Neural cell (in vitro differentiated cells): ENCODE results near the gene PADI6. TPM values are rescaled to one million over a fixed set of nuclear protein-coding genes. Genes with fewer than 3 reads are reported as not detected.

Experiments
- H2AFZ ChIP-seq: fragments of 200-600, 300-800 bp; sonication (generic), shearing (Covaris generic); 2 replicates; pipeline ENCODE4 v1.6.0; 2014; ENCODE audit warnings: low read depth, mild to moderate bottlenecking, antibody characterized with exemption, low read length, moderate library complexity
- H3F3A ChIP-seq: fragments of 200-600 bp; shearing (Covaris generic); 2 replicates; pipeline ENCODE4 v1.6.1; 2016; ENCODE audit warnings: mild to moderate bottlenecking, moderate library complexity, mixed read lengths, antibody characterized with exemption, low read length; ENCODE audit not compliant: insufficient read depth, poor library complexity, severe bottlenecking
- H3K27ac ChIP-seq: fragments of 200-600, 300-800 bp; sonication (generic), shearing (Covaris generic); 2 replicates; pipeline ENCODE4 v1.5.1; 2014; ENCODE audit warnings: mild to moderate bottlenecking, low read length, moderate library complexity
- H3K27me3 ChIP-seq: fragments of 300-800, 200-600 bp; sonication (generic), shearing (Covaris generic); 2 replicates; pipeline ENCODE4 v1.6.0; 2014; ENCODE audit warnings: mild to moderate bottlenecking, low read depth, low read length, moderate library complexity; ENCODE audit not compliant: insufficient read depth
- H3K36me3 ChIP-seq: fragments of 300-800, 200-600 bp; sonication (generic), shearing (Covaris generic); 2 replicates; pipeline ENCODE4 v1.5.1; 2014; ENCODE audit warnings: mild to moderate bottlenecking, antibody characterized with exemption, low read length, moderate library complexity; ENCODE audit not compliant: insufficient read depth
- H3K4me2 ChIP-seq: fragments of 300-800, 200-600 bp; sonication (generic), shearing (Covaris generic); 2 replicates; pipeline ENCODE4 v1.6.0; 2014; ENCODE audit warnings: mild to moderate bottlenecking, low read length
- H3K4me3 ChIP-seq: fragments of 300-800, 200-600 bp; sonication (generic), shearing (Covaris generic); 2 replicates; pipeline ENCODE4 v1.5.1; 2014; ENCODE audit warnings: mild to moderate bottlenecking, low read length, moderate library complexity
- H3K79me2 ChIP-seq: fragments of 200-600 bp; shearing (Covaris generic); replicated peaks from 2 replicates; pipeline ENCODE4 v1.6.0; 2014; ENCODE audit warnings: mild to moderate bottlenecking, low read length, moderate library complexity; ENCODE audit not compliant: insufficient read depth
- H3K9ac ChIP-seq: fragments of 300-800, 200-600 bp; sonication (generic), shearing (Covaris generic); 2 replicates; pipeline ENCODE4 v1.6.1; 2016; ENCODE audit warnings: mild to moderate bottlenecking, low read length, mixed read lengths
- H3K9me2 ChIP-seq: fragments of 200-600 bp; shearing (Covaris generic); 2 replicates; pipeline ENCODE4 v1.6.1; 2016; ENCODE audit warnings: mild to moderate bottlenecking, low read length, mixed read lengths; ENCODE audit not compliant: insufficient read depth
- H3K9me3 ChIP-seq: fragments of 200-600, 300-800 bp; sonication (generic), shearing (Covaris generic); 2 replicates; pipeline ENCODE4 v1.6.1; 2016; ENCODE audit warnings: mild to moderate bottlenecking, mixed run types, low read length, moderate library complexity, mixed read lengths
- H4K20me1 ChIP-seq: fragments of 200-600 bp; shearing (Covaris generic); 2 replicates; pipeline ENCODE4 v1.6.1; 2016; ENCODE audit warnings: mild to moderate bottlenecking, mixed run types; ENCODE audit not compliant: insufficient read depth
- CTCF ChIP-seq: fragments of 450-650 bp; IDR thresholded peaks from 2 replicates; pipeline ENCODE4 v1.5.1; 2014; ENCODE audit warnings: antibody characterized with exemption, mild to moderate bottlenecking, moderate library complexity; ENCODE audit not compliant: poor library complexity, severe bottlenecking
- EP300 ChIP-seq: fragments of 450-650 bp; conservative IDR thresholded peaks from 2 replicates; pipeline ENCODE4 v1.6.1; 2014; ENCODE audit warnings: antibody characterized with exemption, mild to moderate bottlenecking, moderate library complexity; ENCODE audit not compliant: poor library complexity, severe bottlenecking
- EZH2 ChIP-seq: fragments of 200-600, 300-800 bp; shearing (Covaris generic), sonication (generic); IDR thresholded peaks from 2 replicates; pipeline ENCODE4 v1.6.1; 2014; ENCODE audit warnings: antibody characterized with exemption, low read length, borderline replicate concordance, mild to moderate bottlenecking; ENCODE audit not compliant: insufficient read depth, poor library complexity, severe bottlenecking
- MXI1 ChIP-seq: fragments of 450-650 bp; conservative IDR thresholded peaks from 2 replicates; pipeline ENCODE4 v1.6.1; 2014; ENCODE audit warnings: antibody characterized with exemption, mild to moderate bottlenecking; ENCODE audit not compliant: poor library complexity, severe bottlenecking
- POLR2AphosphoS5 ChIP-seq: IDR thresholded peaks from 2 replicates; pipeline ENCODE4 v1.6.1; 2012
- RAD21 ChIP-seq: fragments of 450-650 bp; conservative IDR thresholded peaks from 2 replicates; pipeline ENCODE4 v1.6.1; 2014; ENCODE audit warnings: antibody characterized with exemption, mild to moderate bottlenecking, moderate library complexity
- REST ChIP-seq: IDR thresholded peaks from 2 replicates; pipeline ENCODE4 v1.6.1; 2012; ENCODE audit warnings: borderline replicate concordance
- SMC3 ChIP-seq: fragments of 450-650 bp; conservative IDR thresholded peaks from 2 replicates; pipeline ENCODE4 v1.6.1; 2014; ENCODE audit warnings: antibody characterized with exemption, mild to moderate bottlenecking, moderate library complexity; ENCODE audit not compliant: poor library complexity
- TAF1 ChIP-seq: IDR thresholded peaks from 2 replicates; pipeline ENCODE4 v1.6.1; 2012; ENCODE audit warnings: low read depth
- polyA plus RNA-seq: library from polyadenylated mRNA; depleted of rRNA; stranded (reverse); fragments of >200 nt; gene quantifications from 2 replicates; pipeline ENCODE4 v1.2.3, GENCODE V29; 2014

The PADI6 gene
- polyA plus RNA-seq, 1 donor from 2014 or later, result not detected

- H3K27ac ChIP-seq, result no peak overlapping the region
- no peaks in the 10 kb centered on the region for H3F3A ChIP-seq
- no peaks in the 10 kb centered on the region for H3K36me3 ChIP-seq
- no peak overlapping the region for H3K4me2 ChIP-seq
- no peaks in the 10 kb centered on the region for H3K27me3 ChIP-seq
- no peak overlapping the region for H3K4me3 ChIP-seq
- peaks cover 4% of the 10 kb centered on the region for H3K9me3 ChIP-seq
- no peaks in the 10 kb centered on the region for H3K9me2 ChIP-seq
- no peaks in the 10 kb centered on the region for H3K79me2 ChIP-seq
- no peak overlapping the region for H3K9ac ChIP-seq
- TF ChIP-seq POLR2AphosphoS5, result no peak
- no peak for TF ChIP-seq CTCF
- no peak for TF ChIP-seq REST
- TF ChIP-seq EP300, result no peak
- no peak for TF ChIP-seq TAF1
- TF ChIP-seq MXI1, result no peak
- no peak for TF ChIP-seq SMC3
- no peak for TF ChIP-seq RAD21
- no peak for TF ChIP-seq EZH2
- no peak overlapping the region for H2AFZ ChIP-seq
- no peaks in the 10 kb centered on the region for H4K20me1 ChIP-seq
Observed at GRCh38 chr1:17333081-17333480, 38.9 kb upstream of the PADI6 start.

- H3K9me2 ChIP-seq, result no peaks in the 10 kb centered on the region
- H3K36me3 ChIP-seq, result no peaks in the 10 kb centered on the region
- no peak overlapping the region for H3K9ac ChIP-seq
- H3K9me3 ChIP-seq, result no peaks in the 10 kb centered on the region
- no peaks in the 10 kb centered on the region for H3F3A ChIP-seq
- H4K20me1 ChIP-seq, result no peaks in the 10 kb centered on the region
- H3K4me2 ChIP-seq, result no peak overlapping the region
- TF ChIP-seq RAD21 (no peak), CTCF (peak; percentile 32)
- no peak overlapping the region for H3K27ac ChIP-seq
- no peak overlapping the region for H2AFZ ChIP-seq
- H3K4me3 ChIP-seq, result no peak overlapping the region
- no peaks in the 10 kb centered on the region for H3K27me3 ChIP-seq
- no peaks in the 10 kb centered on the region for H3K79me2 ChIP-seq
Observed at GRCh38 chr1:17335821-17336710, 35.9 kb upstream of the PADI6 start.
